A549 (cell line): Measurements from ENCODE around the gene TKTL1. TPM values are rescaled to one million over a fixed set of nuclear protein-coding genes. Genes with fewer than 3 reads are reported as not detected.

Experiments used
- ATAC-seq, 2 experiments: fragments of 200-7000 bp in 1 of 2; fragments of >200 bp in 1 of 2; cut with Nextera tagmentation in 1 of 2; cut with Tn5 transposase in 1 of 2; 3 replicates each; pipeline versions ENCODE4 v1.8.0 to v1.9.1; 2018 to 2020; ENCODE audit warnings: mild to moderate bottlenecking in 1 of 2, moderate library complexity in 1 of 2
- CTCF ChIA-PET: fragments of 300-600 bp; sonication (Branson Sonifier 250); formaldehyde crosslinking; extraction: SDS; loops from one replicate; lab custom pipeline; 2021; ENCODE audit warnings: antibody characterized with exemption, inconsistent platforms; lab: Yijun Ruan, JAX
- POLR2A ChIA-PET: fragments of 350-600 bp; formaldehyde crosslinking; extraction: SDS; loops from one replicate; lab custom pipeline; 2021; ENCODE audit warnings: antibody characterized with exemption, inconsistent platforms; lab: Yijun Ruan, JAX
- DNase-seq, 2 experiments: peaks; one replicate each; pipeline versions ENCODE4 v3.0.0 to v3.0.0-alpha.2; 2011 to 2016; ENCODE audit warnings: low read depth in 1 of 2, low spot score in 1 of 2
- FAIRE-seq: peaks from 2 replicates; lab custom pipeline; 2011; peaks lifted over from hg19 to GRCh38; lab: Jason Lieb, UNC
- H3K27ac ChIP-seq, 2 experiments: fragments of >200 bp; sonication (Bioruptor Twin); formaldehyde crosslinking; 3 replicates each; pipeline ENCODE4 v1.5.1; 2016 to 2017
- H3K4me1 ChIP-seq: fragments of >200 bp; sonication (Bioruptor Twin); formaldehyde crosslinking; 3 replicates; pipeline ENCODE4 v1.6.1; 2016
- H3K4me2 ChIP-seq: fragments of >200 bp; sonication (Bioruptor Twin); formaldehyde crosslinking; 3 replicates; pipeline ENCODE4 v1.6.1; 2016
- H3K4me3 ChIP-seq: fragments of >200 bp; sonication (Bioruptor Twin); formaldehyde crosslinking; 3 replicates; pipeline ENCODE4 v1.5.1; 2016
- H3K9me3 ChIP-seq: fragments of >200 bp; sonication (Bioruptor Twin); formaldehyde crosslinking; 3 replicates; pipeline ENCODE4 v1.6.1; 2016
- BCL3 ChIP-seq: fragments of >200 bp; sonication (Bioruptor Twin); formaldehyde crosslinking; IDR thresholded peaks from 3 replicates; pipeline ENCODE4 v1.6.1; 2016
- CHD4 ChIP-seq: fragments of 200-600 bp; sonication (generic); IDR thresholded peaks from 2 replicates; pipeline ENCODE4 v1.6.1; 2016; ENCODE audit warnings: antibody characterized with exemption, mild to moderate bottlenecking, borderline replicate concordance
- CTCF ChIP-seq: fragments of >200 bp; sonication (Bioruptor Twin); formaldehyde crosslinking; IDR thresholded peaks from 3 replicates; pipeline ENCODE4 v1.5.1; 2016
- E2F6 ChIP-seq: IDR thresholded peaks from 2 replicates; pipeline ENCODE4 v1.6.1; 2012; ENCODE audit warnings: low read depth, borderline replicate concordance
- ELK1 ChIP-seq: fragments of 150-350 bp; IDR thresholded peaks from 2 replicates; pipeline ENCODE4 v1.6.1; 2014; ENCODE audit warnings: low read depth, mild to moderate bottlenecking, low read length
- ESRRA ChIP-seq: fragments of 150-350 bp; IDR thresholded peaks from 2 replicates; pipeline ENCODE4 v1.6.1; 2014; ENCODE audit warnings: mild to moderate bottlenecking, low read length, borderline replicate concordance
- FOSB ChIP-seq: fragments of 250-450 bp; sonication (Bioruptor Pico); IDR thresholded peaks from 2 replicates; pipeline ENCODE4 v1.5.0; 2020; ENCODE audit warnings: mild to moderate bottlenecking, moderate library complexity
- HDAC2 ChIP-seq: fragments of 200-600 bp; sonication (generic); IDR thresholded peaks from 2 replicates; pipeline ENCODE4 v1.6.1; 2016
- HOXA7 ChIP-seq: fragments of 250-450 bp; sonication (Bioruptor Pico); IDR thresholded peaks from 2 replicates; pipeline ENCODE4 v1.5.0; 2020; ENCODE audit warnings: mild to moderate bottlenecking, moderate library complexity
- HOXB5 ChIP-seq: fragments of 250-450 bp; sonication (Bioruptor Pico); IDR thresholded peaks from 2 replicates; pipeline ENCODE4 v1.5.0; 2020; ENCODE audit warnings: mild to moderate bottlenecking, moderate library complexity
- JUNB ChIP-seq: fragments of >200 bp; sonication (Bioruptor Twin); formaldehyde crosslinking; IDR thresholded peaks from 2 replicates; pipeline ENCODE4 v1.6.1; 2016
- KDM1A ChIP-seq: fragments of 200-600 bp; sonication (generic); IDR thresholded peaks from 2 replicates; pipeline ENCODE4 v1.6.1; 2016; ENCODE audit warnings: low read depth, mild to moderate bottlenecking
- KDM5A ChIP-seq: fragments of 200-600 bp; sonication (generic); IDR thresholded peaks from 2 replicates; pipeline ENCODE4 v1.6.1; 2016; ENCODE audit warnings: antibody characterized with exemption, mild to moderate bottlenecking
- MAX ChIP-seq: IDR thresholded peaks from 2 replicates; pipeline ENCODE4 v1.6.1; 2012
- PHF8 ChIP-seq: fragments of 200-600 bp; sonication (generic); IDR thresholded peaks from 2 replicates; pipeline ENCODE4 v1.6.1; 2016; ENCODE audit warnings: low read depth, mild to moderate bottlenecking, antibody characterized with exemption, moderate library complexity, borderline replicate concordance
- REST ChIP-seq: fragments of 200-600 bp; sonication (generic); IDR thresholded peaks from 2 replicates; pipeline ENCODE4 v1.6.1; 2016; ENCODE audit warnings: antibody characterized with exemption, mild to moderate bottlenecking, moderate library complexity
- RNF2 ChIP-seq: fragments of 200-600 bp; sonication (generic); IDR thresholded peaks from 2 replicates; pipeline ENCODE4 v1.6.1; 2016; ENCODE audit warnings: low read depth, mild to moderate bottlenecking, antibody characterized with exemption, moderate library complexity, borderline replicate concordance
- ZSCAN20 ChIP-seq: fragments of 250-450 bp; sonication (Bioruptor Pico); IDR thresholded peaks from 2 replicates; pipeline ENCODE4 v1.8.0; 2022; ENCODE audit warnings: mild to moderate bottlenecking, moderate library complexity
- WGBS: methylation state at CpG from one replicate; pipeline ENCODE4 v1.1.6; 2017; ENCODE audit errors: missing lambda C conversion rate; 5-methylcytosine and 5-hydroxymethylcytosine counted together
- polyA plus RNA-seq, 4 experiments: library from polyadenylated mRNA; depleted of rRNA in 3 of 4; stranded (reverse); fragments of >200 nt; fragmentation: RNase III in 1 of 4; extraction: RNeasy Plus Mini Kit Qiagen cat#74134 plus additional on column Dnase treatment in 1 of 4; gene quantifications; 2 replicates in 3 of 4; 3 replicates in 1 of 4; pipeline ENCODE4 v1.2.3, GENCODE V29; 2011 to 2017

The TKTL1 gene
- polyA plus RNA-seq, 2 of the 4 experiments (the other 2 are of a cell fraction): 0.14 TPM; not detected in 1

- no peaks in the 10 kb centered on the region for H3K9me3 ChIP-seq
- H3K4me3 ChIP-seq: peak overlapping the region; percentile 20; the same call in 1 of the 3 replicates
- H3K27ac ChIP-seq: peak overlapping the region; percentile 98 to 100; a peak in 5 of 6 replicates
- ChIA-PET CTCF (interaction anchor here (1.4 to 2.6 kb wide), 3 partner anchors 8 to 18 kb away, joined by 3 to 14 read pairs (median 9); partner anchors contain the start of gene FLNA), POLR2A (interaction anchor here (1.0 kb wide), 1 partner anchor 31 kb away, joined by 3 read pairs; no protein-coding TSS in a partner anchor)
- ATAC-seq (no peak), DNase-seq (no peak), FAIRE-seq (no peak)
- WGBS: 92% methylated on average over 9 of the region's 32 CpGs
- peaks cover 57% of the 10 kb centered on the region for H3K4me1 ChIP-seq
- peak overlapping the region; percentile 93 for H3K4me2 ChIP-seq
- TF ChIP-seq REST: 0 out of 2 replicates have a peak, but pooled peaks have one; percentile 1
- no peak for TF ChIP-seq FOSB (CRISPR knock-in tag)
Observed at GRCh38 chrX:154365997-154366665, 70.5 kb downstream of the TKTL1 start.

GRCh38 chrX:154366666-154367055 lies 71.1 kb downstream of the TKTL1 start:
- Histone ChIP-seq H3K4me2 (peak overlapping the region; percentile 93), H3K4me3 (peak overlapping the region; percentile 20; the same call in 1 of the 3 replicates), H3K4me1 (peaks cover 56% of the 10 kb centered on the region), H3K9me3 (no peaks in the 10 kb centered on the region), H3K27ac (peak overlapping the region; percentile 98 to 100; a peak in 5 of 6 replicates)
- DNase-seq (no peak), ATAC-seq (no peak), FAIRE-seq (no peak)
- 85% methylated on average over 6 of the region's 11 CpGs for WGBS
- ChIA-PET POLR2A (interaction anchor here (1.0 kb wide), 1 partner anchor 31 kb away, joined by 3 read pairs; no protein-coding TSS in a partner anchor), CTCF (interaction anchor here (1.4 to 2.6 kb wide), 2 partner anchors 10 to 19 kb away, joined by 3 to 9 read pairs; no protein-coding TSS in a partner anchor)
- TF ChIP-seq CTCF: no peak
- TF ChIP-seq HOXB5 (CRISPR knock-in tag): no peak
- no peak for TF ChIP-seq E2F6
- TF ChIP-seq FOSB (CRISPR knock-in tag): no peak
- TF ChIP-seq CHD4: no peak
- no peak for TF ChIP-seq KDM1A
- no peak for TF ChIP-seq ESRRA

- Histone ChIP-seq H3K27ac (peak overlapping the region; percentile 98 to 100), H3K4me1 (peaks cover 54% of the 10 kb centered on the region), H3K9me3 (no peaks in the 10 kb centered on the region), H3K4me2 (peak overlapping the region; percentile 93), H3K4me3 (peak overlapping the region; percentile 98)
- FAIRE-seq (no peak), ATAC-seq (no peak), DNase-seq (no peak)
- ChIA-PET CTCF (interaction anchor here (1.3 to 2.6 kb wide), 3 partner anchors 13 to 20 kb away, joined by 3 to 9 read pairs (median 5); no protein-coding TSS in a partner anchor), POLR2A (interaction anchor here (1.0 kb wide), 1 partner anchor 30 kb away, joined by 3 read pairs; the partner anchor contains the start of gene RPL10)
- 80% methylated on average over 1 of the region's 31 CpGs for WGBS
- TF ChIP-seq ZSCAN20 (CRISPR knock-in tag) (no peak), ELK1 (no peak), HOXB5 (CRISPR knock-in tag) (no peak), KDM1A (no peak), MAX (no peak), PHF8 (no peak), RNF2 (no peak), JUNB (no peak), HDAC2 (no peak), FOSB (CRISPR knock-in tag) (no peak), KDM5A (no peak), BCL3 (no peak), HOXA7 (CRISPR knock-in tag) (no peak)
Observed at GRCh38 chrX:154367474-154368308, 72.1 kb downstream of the TKTL1 start.
